Measurements from ENCODE around the gene SLC12A3.

The SLC12A3 gene

DNA sequence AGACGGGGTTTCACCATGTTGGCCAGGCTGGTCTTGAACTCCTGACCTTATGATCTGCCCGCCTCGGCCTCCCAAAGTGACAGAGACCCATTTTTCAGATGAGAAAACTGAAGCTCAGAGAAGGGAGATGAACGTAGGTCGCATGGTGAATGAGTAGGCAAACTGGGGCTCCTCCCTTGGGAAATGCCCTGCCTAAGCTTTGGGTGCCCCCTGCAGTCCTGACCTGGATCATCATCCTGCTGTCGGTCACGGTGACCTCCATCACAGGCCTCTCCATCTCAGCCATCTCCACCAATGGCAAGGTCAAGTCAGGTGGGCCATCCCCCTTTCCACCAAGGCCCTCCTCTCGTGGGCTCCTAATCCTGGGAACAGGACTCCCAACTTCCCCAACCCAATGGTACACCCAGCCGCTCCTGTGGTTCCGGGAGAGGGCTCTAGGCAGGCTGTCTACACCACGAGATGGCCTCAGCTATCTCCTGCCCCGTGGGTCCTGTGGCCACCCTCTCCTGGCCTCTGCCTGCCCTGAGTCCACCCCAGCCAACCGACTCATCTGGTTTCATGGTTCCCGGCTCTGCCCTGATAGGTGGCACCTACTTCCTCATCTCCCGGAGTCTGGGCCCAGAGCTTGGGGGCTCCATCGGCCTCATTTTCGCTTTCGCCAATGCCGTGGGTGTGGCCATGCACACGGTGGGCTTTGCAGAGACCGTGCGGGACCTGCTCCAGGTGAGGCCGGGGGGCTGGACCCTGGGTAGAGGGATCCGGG lies 4.7 kb downstream of the SLC12A3 start:
- Histone ChIP-seq H3K36me3 (ENCODE audit: control insufficient read depth, insufficient read depth, low read length) (no peaks in the 10 kb centered on the region), H2AFZ (no peak overlapping the region), H3K9me3 (ENCODE audit: control insufficient read depth, low read length) (no peaks in the 10 kb centered on the region), H3K4me1 (peaks cover 8% of the 10 kb centered on the region), H3K27me3 (ENCODE audit: control insufficient read depth, insufficient read depth, low read length) (no peaks in the 10 kb centered on the region), H3K27ac (no peak overlapping the region), H3K9ac (no peak overlapping the region), H3K4me2 (ENCODE audit: low read length) (no peak overlapping the region), H3K4me3 (ENCODE audit: low read depth, low read length) (no peak overlapping the region), H3K79me2 (peaks cover 4% of the 10 kb centered on the region)
- TF ChIP-seq, protein P1, sequence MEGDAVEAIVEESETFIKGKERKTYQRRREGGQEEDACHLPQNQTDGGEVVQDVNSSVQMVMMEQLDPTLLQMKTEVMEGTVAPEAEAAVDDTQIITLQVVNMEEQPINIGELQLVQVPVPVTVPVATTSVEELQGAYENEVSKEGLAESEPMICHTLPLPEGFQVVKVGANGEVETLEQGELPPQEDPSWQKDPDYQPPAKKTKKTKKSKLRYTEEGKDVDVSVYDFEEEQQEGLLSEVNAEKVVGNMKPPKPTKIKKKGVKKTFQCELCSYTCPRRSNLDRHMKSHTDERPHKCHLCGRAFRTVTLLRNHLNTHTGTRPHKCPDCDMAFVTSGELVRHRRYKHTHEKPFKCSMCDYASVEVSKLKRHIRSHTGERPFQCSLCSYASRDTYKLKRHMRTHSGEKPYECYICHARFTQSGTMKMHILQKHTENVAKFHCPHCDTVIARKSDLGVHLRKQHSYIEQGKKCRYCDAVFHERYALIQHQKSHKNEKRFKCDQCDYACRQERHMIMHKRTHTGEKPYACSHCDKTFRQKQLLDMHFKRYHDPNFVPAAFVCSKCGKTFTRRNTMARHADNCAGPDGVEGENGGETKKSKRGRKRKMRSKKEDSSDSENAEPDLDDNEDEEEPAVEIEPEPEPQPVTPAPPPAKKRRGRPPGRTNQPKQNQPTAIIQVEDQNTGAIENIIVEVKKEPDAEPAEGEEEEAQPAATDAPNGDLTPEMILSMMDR (IDR thresholded peaks at IDR 0.05) = peak; percentile 40

DNA sequence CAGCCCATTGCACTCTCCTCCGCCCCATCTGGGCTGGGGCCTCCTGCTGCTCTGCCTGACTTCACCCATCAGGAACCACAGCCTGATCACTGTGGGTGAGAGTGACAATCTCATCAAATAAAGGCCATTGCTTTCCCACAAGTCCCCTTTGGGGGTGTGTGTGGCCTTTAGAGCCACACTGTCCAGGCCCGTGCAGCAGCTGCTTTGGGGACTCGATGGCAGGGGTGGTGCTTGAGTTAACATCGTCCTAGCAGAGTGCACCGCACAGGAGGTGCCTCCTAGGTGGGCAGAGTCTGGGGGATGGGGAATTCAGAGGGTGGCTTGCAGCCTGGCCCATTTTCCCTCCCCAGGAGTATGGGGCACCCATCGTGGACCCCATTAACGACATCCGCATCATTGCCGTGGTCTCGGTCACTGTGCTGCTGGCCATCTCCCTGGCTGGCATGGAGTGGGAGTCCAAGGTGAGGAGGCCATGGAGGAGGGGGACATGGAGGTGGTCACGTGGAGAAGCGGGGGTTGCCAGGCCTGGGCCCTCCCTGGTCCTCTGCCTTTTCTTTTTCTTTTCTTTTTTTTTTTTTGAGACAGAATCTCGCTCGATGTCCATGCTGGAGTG lies 5.4 kb downstream of the SLC12A3 start:
- TF ChIP-seq, protein P1 (IDR thresholded peaks at IDR 0.05) = no peak
- Histone ChIP-seq H3K36me3 (ENCODE audit: control insufficient read depth, insufficient read depth, low read length) (no peaks in the 10 kb centered on the region), H3K79me2 (peaks cover 4% of the 10 kb centered on the region), H3K27me3 (ENCODE audit: control insufficient read depth, insufficient read depth, low read length) (no peaks in the 10 kb centered on the region), H2AFZ (no peak overlapping the region), H3K27ac (no peak overlapping the region), H3K9ac (no peak overlapping the region), H3K9me3 (ENCODE audit: control insufficient read depth, low read length) (no peaks in the 10 kb centered on the region), H3K4me1 (peaks cover 14% of the 10 kb centered on the region), H3K4me2 (ENCODE audit: low read length) (no peak overlapping the region), H3K4me3 (ENCODE audit: low read depth, low read length) (no peak overlapping the region)

DNA sequence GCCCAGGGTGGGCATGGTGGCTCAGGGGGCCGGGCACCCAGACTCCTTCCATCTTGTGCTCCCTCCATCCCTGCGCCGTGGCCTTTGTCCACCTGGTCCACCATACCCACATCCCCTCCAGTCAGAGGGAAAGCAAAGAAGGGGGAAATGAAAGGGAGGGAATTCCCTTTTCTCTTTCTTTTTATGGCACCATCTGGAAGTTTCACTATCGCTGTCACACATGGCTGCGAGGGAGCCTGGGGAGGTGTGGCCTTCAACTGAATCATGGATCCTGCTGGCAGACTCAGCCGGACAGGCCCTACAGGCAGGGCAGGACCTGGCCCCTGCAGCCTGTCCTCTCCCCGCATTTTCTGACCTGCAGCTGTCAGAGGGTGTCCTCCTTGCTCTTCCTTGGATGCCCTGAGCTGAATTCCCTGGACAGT lies 6.2 kb downstream of the SLC12A3 start:
- H3K79me2 ChIP-seq = peaks cover 4% of the 10 kb centered on the region
- peak overlapping the region; percentile 42 for H3K4me2 ChIP-seq (ENCODE audit: low read length)
- H2AFZ ChIP-seq = peak overlapping the region; percentile 63
- TF ChIP-seq, protein P1 (IDR thresholded peaks at IDR 0.05) = peak; percentile 22
- no peaks in the 10 kb centered on the region for H3K27me3 ChIP-seq (ENCODE audit: control insufficient read depth, insufficient read depth, low read length)
- peaks cover 20% of the 10 kb centered on the region for H3K4me1 ChIP-seq
- H3K9ac ChIP-seq = no peak overlapping the region
- H3K9me3 ChIP-seq (ENCODE audit: control insufficient read depth, low read length) = no peaks in the 10 kb centered on the region
- H3K36me3 ChIP-seq (ENCODE audit: control insufficient read depth, insufficient read depth, low read length) = no peaks in the 10 kb centered on the region
- H3K27ac ChIP-seq = peak overlapping the region; percentile 8
- no peak overlapping the region for H3K4me3 ChIP-seq (ENCODE audit: low read depth, low read length)

DNA sequence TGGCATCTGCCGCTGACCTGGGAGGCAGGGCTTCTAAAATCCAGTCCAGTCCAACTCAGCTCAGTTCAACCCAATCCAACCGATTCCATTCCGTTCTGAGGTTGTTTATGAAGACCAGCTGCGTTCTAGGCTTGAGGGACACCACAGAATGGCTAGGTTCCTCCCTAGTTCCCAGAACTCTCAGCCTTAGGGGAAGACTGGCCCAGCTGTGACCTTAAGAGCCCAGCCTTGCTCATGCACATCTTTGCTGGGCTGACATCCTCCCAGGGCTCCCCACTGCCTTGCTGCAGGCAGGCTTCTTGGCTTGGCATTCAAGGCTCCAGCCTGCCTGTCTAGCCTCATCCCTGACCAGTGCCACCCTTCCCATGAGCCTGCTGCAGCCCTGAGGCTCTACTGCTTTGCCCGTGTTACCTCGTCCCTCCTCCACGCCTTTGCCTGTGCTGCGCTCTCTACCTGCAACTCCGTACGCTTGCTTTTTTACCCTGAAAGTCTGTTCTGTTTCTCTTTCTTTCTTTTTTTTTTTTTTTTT lies 7.9 kb downstream of the SLC12A3 start:
- H3K4me1 ChIP-seq = peaks cover 20% of the 10 kb centered on the region
- no peak overlapping the region for H3K9ac ChIP-seq
- H3K27ac ChIP-seq = no peak overlapping the region
- no peaks in the 10 kb centered on the region for H3K79me2 ChIP-seq
- H3K9me3 ChIP-seq (ENCODE audit: control insufficient read depth, low read length) = no peaks in the 10 kb centered on the region
- no peak overlapping the region for H2AFZ ChIP-seq
- TF ChIP-seq, protein P1 (IDR thresholded peaks at IDR 0.05) = no peak
- H3K36me3 ChIP-seq (ENCODE audit: control insufficient read depth, insufficient read depth, low read length) = no peaks in the 10 kb centered on the region
- no peaks in the 10 kb centered on the region for H3K27me3 ChIP-seq (ENCODE audit: control insufficient read depth, insufficient read depth, low read length)
- no peak overlapping the region for H3K4me3 ChIP-seq (ENCODE audit: low read depth, low read length)
- no peak overlapping the region for H3K4me2 ChIP-seq (ENCODE audit: low read length)

All from parathyroid adenoma (tissue), 2 donors.